Left lung (tissue), 10 donors: ENCODE data around the gene LAMA1. TPM values are rescaled to one million over a fixed set of nuclear protein-coding genes. Genes with fewer than 3 reads are reported as not detected.

ENCODE experiments used
- ATAC-seq: fragments of 200-7000 bp; cut with Tn5 transposase; one replicate; pipeline ENCODE4 v1.9.1; 2020; ENCODE audit warnings: moderate library complexity
- DNase-seq, 4 donors: peaks; one replicate each; pipeline ENCODE4 v3.0.0-alpha.2; 2013 to 2020
- H3K27ac ChIP-seq, 2 donors: fragments of 200-600 bp; sonication (generic) in 1 of 2; one replicate each; pipeline versions ENCODE4 v1.5.0 to v1.8.0; 2020 to 2021
- H3K27me3 ChIP-seq, 2 donors: fragments of 200-600 bp; sonication (generic) in 1 of 2; one replicate each; pipeline versions ENCODE4 v1.5.0 to v1.8.0; 2020 to 2021
- H3K36me3 ChIP-seq, 2 donors: fragments of 200-600 bp; sonication (generic) in 1 of 2; one replicate each; pipeline versions ENCODE4 v1.5.0 to v1.8.0; 2020 to 2021
- H3K4me1 ChIP-seq, 2 donors: fragments of 200-600 bp; one replicate each; pipeline ENCODE4 v1.8.0; 2021
- H3K4me3 ChIP-seq, 2 donors: fragments of 200-600 bp; sonication (generic) in 1 of 2; one replicate each; pipeline versions ENCODE4 v1.5.0 to v1.8.0; 2020 to 2021; ENCODE audit warnings: mild to moderate bottlenecking in 1 of 2
- H3K9me3 ChIP-seq, 2 donors: fragments of 200-600 bp; sonication (generic) in 1 of 2; one replicate each; pipeline versions ENCODE4 v1.5.0 to v1.8.0; 2020 to 2021
- CTCF ChIP-seq, 2 donors: fragments of 200-600 bp; sonication (generic) in 1 of 2; IDR thresholded peaks; one replicate each; pipeline versions ENCODE4 v1.5.0 to v1.8.0; 2021; ENCODE audit warnings: antibody characterized with exemption in 2 of 2
- intact Hi-C, 2 donors: fragments of 100-400 bp; cut with DNase I; formaldehyde crosslinking; loops; one replicate each; pipeline versions ENCODE4 v1.11.2 to v1.14.2; 2022
- polyA plus RNA-seq, 6 donors: library from polyadenylated mRNA; unstranded; fragments of 120-200 nt; gene quantifications; one replicate each; pipeline ENCODE4 v1.2.1, GENCODE V29; 2013; ENCODE audit not compliant: insufficient read length in 6 of 6
- total RNA-seq, 2 donors: library from RNA; stranded (reverse); fragmentation: NEBNext Ultra II Directional; extraction: Animal tissue kit (Norgen Biotek cat#: 25700); gene quantifications; one replicate each; pipeline ENCODE4 v1.2.1, GENCODE V29; 2021
- donor health status: DM: no; HTN: yes; CAD: no.
- donor health status: DM: no; HTN: no; CAD: no.

Gene LAMA1
- total and polyA plus RNA-seq, 8 donors = 2.4 to 22.9 (median 11.6) TPM

GRCh38 chr18:7111134-7111533, 6.5 kb downstream of the LAMA1 start:
- DNase-seq (no peak), ATAC-seq (no peak)
- no peak overlapping the region for H3K4me3 ChIP-seq
- no peak for TF ChIP-seq CTCF (IDR thresholded peaks at IDR 0.05)
- H3K27ac ChIP-seq = no peak overlapping the region
- H3K9me3 ChIP-seq = no peaks in the 10 kb centered on the region
- peaks cover 2 to 5% of the 10 kb centered on the region in 2 donors for H3K4me1 ChIP-seq
- H3K27me3 ChIP-seq = peaks cover 16 to 49% of the 10 kb centered on the region in 2 donors
- no peaks in the 10 kb centered on the region for H3K36me3 ChIP-seq
- intact Hi-C loops = no loop called here

GRCh38 chr18:7105943-7106342, 11.7 kb downstream of the LAMA1 start:
- DNase-seq (no peak), ATAC-seq (no peak)
- TF ChIP-seq CTCF (IDR thresholded peaks at IDR 0.05) = no peak
- H3K27me3 ChIP-seq = peaks cover 0 to 16% of the 10 kb centered on the region in 2 donors
- H3K27ac ChIP-seq = no peak overlapping the region
- no peaks in the 10 kb centered on the region for H3K4me1 ChIP-seq
- H3K36me3 ChIP-seq = no peaks in the 10 kb centered on the region
- intact Hi-C loops = no loop called here
- no peak overlapping the region for H3K4me3 ChIP-seq
- H3K9me3 ChIP-seq = no peaks in the 10 kb centered on the region

GRCh38 chr18:7105268-7105667, 12.3 kb downstream of the LAMA1 start:
- peaks cover 0 to 12% of the 10 kb centered on the region in 2 donors for H3K27me3 ChIP-seq
- intact Hi-C loops = no loop called here
- no peak for DNase-seq
- no peak overlapping the region for H3K4me3 ChIP-seq
- no peak for TF ChIP-seq CTCF (IDR thresholded peaks at IDR 0.05)
- H3K36me3 ChIP-seq = no peaks in the 10 kb centered on the region
- no peaks in the 10 kb centered on the region for H3K4me1 ChIP-seq
- ATAC-seq = no peak
- no peaks in the 10 kb centered on the region for H3K9me3 ChIP-seq
- no peak overlapping the region for H3K27ac ChIP-seq

GRCh38 chr18:7104649-7105048, 12.9 kb downstream of the LAMA1 start:
- intact Hi-C loops = no loop called here
- no peak for DNase-seq
- no peak overlapping the region for H3K27ac ChIP-seq
- ATAC-seq = no peak
- TF ChIP-seq CTCF (IDR thresholded peaks at IDR 0.05) = no peak
- H3K27me3 ChIP-seq = peaks cover 0 to 6% of the 10 kb centered on the region in 2 donors
- H3K36me3 ChIP-seq = no peaks in the 10 kb centered on the region
- H3K4me1 ChIP-seq = no peaks in the 10 kb centered on the region
- H3K4me3 ChIP-seq = no peak overlapping the region
- H3K9me3 ChIP-seq = no peaks in the 10 kb centered on the region

- TF ChIP-seq CTCF (IDR thresholded peaks at IDR 0.05) = no peak
- intact Hi-C loops = no loop called here
- no peak for DNase-seq
- H3K4me3 ChIP-seq = no peak overlapping the region
- ATAC-seq = no peak
- H3K27me3 ChIP-seq = no peaks in the 10 kb centered on the region
- H3K4me1 ChIP-seq = no peaks in the 10 kb centered on the region
- H3K36me3 ChIP-seq = no peaks in the 10 kb centered on the region
- no peaks in the 10 kb centered on the region for H3K9me3 ChIP-seq
- no peak overlapping the region for H3K27ac ChIP-seq
Observed at GRCh38 chr18:7102131-7102530, 15.5 kb downstream of the LAMA1 start.
